Activated naive CD8-positive, alpha-beta T cell treated with anti-CD3 and anti-CD28 coated beads, Interleukin-2, amount 10 ng/mL, durations not matched to agents 7 days and 5 days (primary cell): Measurements from ENCODE around the gene TCOF1. TPM values are rescaled to one million over a fixed set of nuclear protein-coding genes. Genes with fewer than 3 reads are reported as not detected.

ENCODE experiments used
- ATAC-seq: fragments of 150-1000 bp; cut with Tn5 transposase; one replicate; pipeline ENCODE4 v1.10.0; 2021; ENCODE audit warnings: low read depth, moderate library complexity
- POLR2A ChIA-PET: fragments of 350-600 bp; sonication (Branson Sonifier 250); formaldehyde crosslinking; loops from one replicate; lab custom pipeline; 2021; ENCODE audit warnings: antibody characterized with exemption; lab: Charles Lee
- DNase-seq: peaks from one replicate; pipeline ENCODE4 v3.0.0; 2021
- H3K27ac Mint-ChIP-seq: one replicate; pipeline ENCODE4 v1.8.0; 2022; ENCODE audit warnings: mild to moderate bottlenecking, mixed read lengths
- H3K27me3 Mint-ChIP-seq: one replicate; pipeline ENCODE4 v1.8.0; 2022; ENCODE audit warnings: mild to moderate bottlenecking, moderate library complexity, mixed read lengths
- H3K36me3 Mint-ChIP-seq: one replicate; pipeline ENCODE4 v1.8.0; 2021; ENCODE audit warnings: mild to moderate bottlenecking, mixed read lengths
- H3K4me1 Mint-ChIP-seq: one replicate; pipeline ENCODE4 v1.8.0; 2021; ENCODE audit warnings: mixed read lengths
- H3K4me3 Mint-ChIP-seq: one replicate; pipeline ENCODE4 v1.8.0; 2022; ENCODE audit warnings: mild to moderate bottlenecking, moderate library complexity, mixed read lengths
- H3K9me3 Mint-ChIP-seq: one replicate; pipeline ENCODE4 v1.8.0; 2021; ENCODE audit warnings: mixed read lengths
- total RNA-seq, 2 experiments: library from RNA; stranded (reverse); gene quantifications; one replicate each; pipeline ENCODE4 v1.2.3, GENCODE V29; 2021

The TCOF1 gene
- total RNA-seq, 2 experiments from 2014 or later: 68.8 to 72.5 TPM

DNA sequence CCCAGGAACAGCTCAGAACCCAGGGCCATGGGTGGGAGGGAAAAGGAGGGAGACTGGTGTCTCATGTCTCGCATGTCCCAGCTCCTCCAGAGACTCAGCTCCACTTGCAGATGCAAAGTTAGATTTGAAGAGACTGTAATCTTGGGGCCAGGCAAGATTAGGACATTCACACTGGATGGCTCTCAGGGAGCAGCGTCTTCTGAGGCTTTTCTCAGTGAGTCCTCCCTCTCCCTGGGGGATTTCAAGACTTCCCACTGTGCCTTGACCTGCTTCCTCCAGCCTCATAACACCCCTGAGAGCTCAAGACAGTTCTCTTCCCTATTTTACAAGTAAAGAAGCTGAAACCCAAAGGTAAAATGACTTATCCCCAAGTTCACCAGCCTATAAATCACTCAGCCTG, 10.5 kb upstream of the TCOF1 start:
- Mint-ChIP-seq H3K36me3 (no peaks in the 10 kb centered on the region), H3K27me3 (peaks cover 11% of the 10 kb centered on the region), H3K9me3 (no peaks in the 10 kb centered on the region), H3K4me1 (peaks cover 25% of the 10 kb centered on the region), H3K4me3 (no peak overlapping the region), H3K27ac (no peak overlapping the region)
- POLR2A ChIA-PET: no interaction called here
- ATAC-seq (no peak), DNase-seq (no peak)

DNA sequence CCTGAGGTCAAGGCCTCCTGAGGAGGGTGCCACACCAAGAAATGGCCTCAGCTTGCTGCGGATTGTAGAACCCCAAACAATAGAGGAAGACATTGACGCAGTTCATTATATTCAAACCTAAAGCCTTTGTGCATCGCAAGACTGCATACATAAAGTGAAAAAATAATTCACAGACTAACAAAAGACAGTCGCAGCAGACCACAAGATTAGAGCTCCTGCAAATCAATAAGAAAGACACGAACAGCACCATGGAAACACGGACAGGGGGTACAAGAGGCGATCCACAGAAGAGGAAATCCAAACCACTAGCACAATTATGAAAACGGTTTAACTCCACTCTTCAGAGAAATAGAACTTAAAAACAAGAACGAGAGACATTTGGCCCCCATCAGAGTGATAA, 10.0 kb upstream of the TCOF1 start:
- POLR2A ChIA-PET: no interaction called here
- Mint-ChIP-seq H3K27ac (no peak overlapping the region), H3K4me3 (no peak overlapping the region)

GRCh38 chr5:150349681-150350275, 7.7 kb upstream of the TCOF1 start:
- DNase-seq (no peak), ATAC-seq (no peak)
- H3K4me1 Mint-ChIP-seq: peaks cover 14% of the 10 kb centered on the region
- no peak overlapping the region for H3K27ac Mint-ChIP-seq
- H3K4me3 Mint-ChIP-seq: no peak overlapping the region
- H3K27me3 Mint-ChIP-seq: peaks cover 12% of the 10 kb centered on the region
- no peaks in the 10 kb centered on the region for H3K36me3 Mint-ChIP-seq
- H3K9me3 Mint-ChIP-seq: no peaks in the 10 kb centered on the region
- POLR2A ChIA-PET: interaction anchor here (1.1 kb wide), 1 partner anchor 34 kb away, joined by 3 read pairs; no protein-coding TSS in a partner anchor

More for the DNA sequence above, 10.0 kb upstream of the TCOF1 start:
- ATAC-seq (no peak), DNase-seq (no peak)
- H3K36me3 Mint-ChIP-seq: no peaks in the 10 kb centered on the region
- peaks cover 8% of the 10 kb centered on the region for H3K27me3 Mint-ChIP-seq
- H3K4me1 Mint-ChIP-seq: peaks cover 21% of the 10 kb centered on the region
- no peaks in the 10 kb centered on the region for H3K9me3 Mint-ChIP-seq

- Mint-ChIP-seq H3K9me3 (no peaks in the 10 kb centered on the region), H3K36me3 (no peaks in the 10 kb centered on the region), H3K27ac (peak overlapping the region; percentile 82), H3K4me1 (peaks cover 14% of the 10 kb centered on the region), H3K4me3 (peak overlapping the region; percentile 38), H3K27me3 (peaks cover 14% of the 10 kb centered on the region)
- ATAC-seq (peak; percentile 81), DNase-seq (peak; percentile 59)
- POLR2A ChIA-PET: interaction anchor here (1.1 kb wide), 1 partner anchor 35 kb away, joined by 3 read pairs; no protein-coding TSS in a partner anchor
Measured at GRCh38 chr5:150350524-150351344, 6.8 kb upstream of the TCOF1 start.

- DNase-seq (no peak), ATAC-seq (no peak)
- Mint-ChIP-seq H3K27me3 (peaks cover 13% of the 10 kb centered on the region), H3K36me3 (no peaks in the 10 kb centered on the region), H3K9me3 (no peaks in the 10 kb centered on the region), H3K4me1 (peaks cover 17% of the 10 kb centered on the region), H3K27ac (no peak overlapping the region), H3K4me3 (no peak overlapping the region)
- POLR2A ChIA-PET: no interaction called here
Measured at GRCh38 chr5:150352244-150353031, 5.1 kb upstream of the TCOF1 start.

DNA sequence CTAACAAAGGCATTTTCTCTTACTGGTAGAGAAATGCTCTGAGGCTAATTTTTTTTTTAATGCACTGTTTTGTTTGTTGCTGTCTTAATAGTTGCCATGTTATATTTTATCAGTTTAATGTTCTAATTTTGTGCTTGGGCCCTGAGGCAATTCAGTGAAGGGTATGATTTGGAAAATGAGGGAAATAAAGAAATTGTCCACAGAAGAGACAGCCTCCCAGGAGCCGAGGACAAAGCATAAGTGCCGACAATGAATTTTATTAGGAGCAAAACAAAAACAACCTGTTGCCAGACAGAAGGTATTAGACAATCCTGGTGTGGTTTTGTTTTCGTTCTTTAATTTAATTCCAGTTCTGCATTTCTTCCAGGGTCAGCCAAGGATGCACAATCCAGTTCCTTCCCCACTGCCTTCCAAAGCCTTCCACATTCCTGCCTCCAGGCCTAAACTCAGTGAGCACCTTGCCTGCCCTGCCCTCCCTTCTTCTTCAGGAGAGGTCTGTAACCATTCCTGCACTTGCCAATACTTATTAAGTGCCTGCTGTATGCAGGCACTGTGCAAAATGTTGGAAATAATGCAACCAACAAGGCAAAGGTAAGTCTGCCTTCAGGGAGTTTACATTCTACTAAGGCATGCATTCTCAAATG, 4.3 kb upstream of the TCOF1 start:
- peaks cover 17% of the 10 kb centered on the region for H3K4me1 Mint-ChIP-seq
- H3K27ac Mint-ChIP-seq: no peak overlapping the region
- no peaks in the 10 kb centered on the region for H3K9me3 Mint-ChIP-seq
- no peak overlapping the region for H3K4me3 Mint-ChIP-seq
- peaks cover 9% of the 10 kb centered on the region for H3K27me3 Mint-ChIP-seq
- POLR2A ChIA-PET: no interaction called here
- DNase-seq: no peak
- H3K36me3 Mint-ChIP-seq: no peaks in the 10 kb centered on the region
- no peak for ATAC-seq

GRCh38 chr5:150355791-150356190, 1.7 kb upstream of the TCOF1 start:
- Mint-ChIP-seq H3K27me3 (peaks cover 9% of the 10 kb centered on the region), H3K27ac (no peak overlapping the region), H3K36me3 (peaks cover 5% of the 10 kb centered on the region), H3K4me1 (peaks cover 30% of the 10 kb centered on the region), H3K4me3 (no peak overlapping the region), H3K9me3 (no peaks in the 10 kb centered on the region)
- ATAC-seq: no peak
- POLR2A ChIA-PET: no interaction called here
- no peak for DNase-seq

- no peaks in the 10 kb centered on the region for H3K9me3 Mint-ChIP-seq
- H3K27me3 Mint-ChIP-seq: peaks cover 9% of the 10 kb centered on the region
- peaks cover 10% of the 10 kb centered on the region for H3K36me3 Mint-ChIP-seq
- peak overlapping the region; percentile 87 for H3K27ac Mint-ChIP-seq
- peak overlapping the region; percentile 89 for H3K4me3 Mint-ChIP-seq
- no peak for DNase-seq
- POLR2A ChIA-PET: interaction anchor here (0.5 to 0.6 kb wide), 2 partner anchors 56 to 1257 kb away, joined by 3 read pairs; partner anchors contain the start of gene CD74
- no peak for ATAC-seq
- H3K4me1 Mint-ChIP-seq: peaks cover 25% of the 10 kb centered on the region
Measured at GRCh38 chr5:150356575-150357294, 762 bp upstream of the TCOF1 start.

DNA sequence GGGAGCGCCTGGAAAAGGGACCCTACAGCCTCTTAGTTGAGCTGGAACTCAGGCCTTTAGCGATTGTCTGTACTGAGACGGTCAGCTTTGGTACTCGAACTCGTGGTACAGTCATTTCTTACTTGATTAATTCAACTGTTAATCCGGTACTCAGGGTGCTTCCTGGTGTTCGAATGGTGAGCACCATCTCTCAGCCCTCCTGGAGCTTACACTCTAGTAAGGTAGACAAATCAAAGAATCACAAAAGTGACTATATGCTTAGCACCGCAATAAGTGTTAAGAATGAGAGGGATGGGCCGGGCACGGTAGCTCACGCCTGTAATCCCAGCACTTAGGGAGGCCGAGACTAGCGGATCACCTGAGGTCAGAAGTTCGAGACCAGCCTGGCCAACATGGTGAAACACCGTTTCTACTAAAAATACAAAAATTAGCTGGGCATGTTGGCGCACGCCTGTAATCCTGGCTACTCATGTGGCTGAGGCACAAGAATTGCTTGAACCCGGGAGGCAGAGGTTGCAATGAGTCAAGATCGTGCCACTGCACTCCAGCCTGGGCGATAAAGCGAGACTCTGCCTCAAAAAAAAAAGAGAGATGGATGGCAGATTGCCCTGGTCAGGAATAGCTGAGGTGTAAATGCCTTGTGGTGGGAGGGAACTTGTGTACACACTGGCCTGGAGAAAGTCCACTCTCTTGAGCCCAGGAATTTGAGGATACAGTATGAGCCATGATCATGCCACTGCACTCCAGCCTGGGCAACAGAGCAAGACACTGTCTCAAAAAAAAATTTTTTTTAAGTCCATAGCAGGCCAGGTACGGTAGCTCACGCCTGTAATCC, 981 bp downstream of the TCOF1 start:
- H3K4me1 Mint-ChIP-seq: peaks cover 33% of the 10 kb centered on the region
- peaks cover 9% of the 10 kb centered on the region for H3K27me3 Mint-ChIP-seq
- no peak for DNase-seq
- ATAC-seq: no peak
- peaks cover 11% of the 10 kb centered on the region for H3K36me3 Mint-ChIP-seq
- H3K9me3 Mint-ChIP-seq: no peaks in the 10 kb centered on the region
- POLR2A ChIA-PET: interaction anchor here (0.7 to 1.4 kb wide), 6 partner anchors 54 to 209 kb away, joined by 3 to 6 read pairs (median 4); partner anchors contain the start of genes CD74 and RPS14
- peak overlapping the region; percentile 89 for H3K4me3 Mint-ChIP-seq
- H3K27ac Mint-ChIP-seq: peak overlapping the region; percentile 88

DNA sequence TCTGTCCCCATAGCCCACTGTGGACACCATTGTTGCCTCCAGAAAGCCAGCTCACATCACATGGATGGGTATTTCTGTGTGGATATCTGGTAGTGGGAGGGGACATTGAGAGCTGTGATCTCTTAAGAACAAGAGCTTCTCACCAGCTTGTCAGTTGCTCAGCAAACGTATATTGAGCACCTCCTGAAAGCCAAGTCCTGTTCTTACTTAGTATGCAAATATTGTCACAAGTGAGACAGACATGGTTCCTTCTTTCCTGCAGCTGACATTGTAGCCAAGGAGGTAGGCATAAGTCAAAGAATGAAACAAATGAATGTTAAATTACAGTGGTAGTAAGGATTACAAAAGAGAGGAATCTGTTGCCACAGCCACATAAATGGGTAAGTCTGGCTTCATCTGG, 3.8 kb downstream of the TCOF1 start:
- Mint-ChIP-seq H3K9me3 (no peaks in the 10 kb centered on the region), H3K27me3 (no peaks in the 10 kb centered on the region), H3K36me3 (peaks cover 14% of the 10 kb centered on the region), H3K4me3 (no peak overlapping the region), H3K4me1 (peaks cover 33% of the 10 kb centered on the region), H3K27ac (peak overlapping the region; percentile 13)
- POLR2A ChIA-PET: no interaction called here
- no peak for ATAC-seq
- no peak for DNase-seq

- ATAC-seq: no peak
- Mint-ChIP-seq H3K4me3 (no peak overlapping the region), H3K9me3 (no peaks in the 10 kb centered on the region), H3K27ac (no peak overlapping the region), H3K36me3 (peaks cover 14% of the 10 kb centered on the region), H3K27me3 (no peaks in the 10 kb centered on the region), H3K4me1 (peaks cover 31% of the 10 kb centered on the region)
- POLR2A ChIA-PET: no interaction called here
- DNase-seq: no peak
Measured at GRCh38 chr5:150363185-150363584, 5.7 kb downstream of the TCOF1 start.

DNA sequence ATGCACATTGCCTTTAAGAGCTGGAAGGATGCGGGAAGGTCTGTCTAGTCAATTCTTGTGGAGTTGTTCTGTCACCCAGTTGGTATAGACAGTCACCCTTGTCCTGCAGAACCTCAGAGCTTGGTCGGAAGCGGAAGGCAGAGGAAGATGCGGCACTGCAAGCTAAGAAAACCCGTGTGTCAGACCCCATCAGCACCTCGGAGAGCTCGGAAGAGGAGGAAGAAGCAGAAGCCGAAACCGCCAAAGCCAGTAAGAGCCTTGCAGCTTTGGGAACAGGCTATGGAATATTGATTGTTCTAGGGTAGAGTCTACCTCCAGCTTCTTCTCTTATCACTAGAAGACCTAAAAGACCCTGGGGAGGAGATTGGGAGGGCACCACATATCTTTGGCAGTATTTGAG, 6.5 kb downstream of the TCOF1 start:
- Mint-ChIP-seq H3K27me3 (no peaks in the 10 kb centered on the region), H3K4me1 (peaks cover 26% of the 10 kb centered on the region), H3K9me3 (no peaks in the 10 kb centered on the region), H3K4me3 (no peak overlapping the region), H3K27ac (no peak overlapping the region), H3K36me3 (peaks cover 14% of the 10 kb centered on the region)
- POLR2A ChIA-PET: no interaction called here
- ATAC-seq: no peak
- DNase-seq: no peak
